HUES64 (cell line): ENCODE results near the gene NRBP1.

Experiments used
- H3K27ac ChIP-seq: 2 replicates; pipeline ENCODE4 v1.7.0; 2013; ENCODE audit warnings: low read depth, low read length, inconsistent platforms
- H3K27me3 ChIP-seq: 2 replicates; pipeline ENCODE4 v1.6.1; 2013; ENCODE audit warnings: mild to moderate bottlenecking, low read length; ENCODE audit not compliant: insufficient read depth
- H3K36me3 ChIP-seq: 2 replicates; pipeline ENCODE4 v1.6.1; 2013; ENCODE audit warnings: mild to moderate bottlenecking, low read length; ENCODE audit not compliant: insufficient read depth
- H3K4me1 ChIP-seq: 2 replicates; pipeline ENCODE4 v1.6.1; 2013; ENCODE audit warnings: mild to moderate bottlenecking, low read length, moderate library complexity; ENCODE audit not compliant: insufficient read depth
- H3K4me3 ChIP-seq: 2 replicates; pipeline ENCODE4 v1.5.1; 2013; ENCODE audit warnings: mild to moderate bottlenecking, low read length, moderate library complexity
- H3K9ac ChIP-seq: 2 replicates; pipeline ENCODE4 v1.6.1; 2013; ENCODE audit warnings: mild to moderate bottlenecking, low read depth, low read length
- H3K9me3 ChIP-seq: 2 replicates; pipeline ENCODE4 v1.6.1; 2013; ENCODE audit warnings: low read depth, low read length; ENCODE audit not compliant: insufficient read depth
- WGBS: fragments of 150-250, 120-280 bp; methylation state at CpG from one replicate; pipeline ENCODE4 v1.1.7; 2013; ENCODE audit warnings: missing lambda C conversion rate; 5-methylcytosine and 5-hydroxymethylcytosine counted together

NRBP1 gene

DNA sequence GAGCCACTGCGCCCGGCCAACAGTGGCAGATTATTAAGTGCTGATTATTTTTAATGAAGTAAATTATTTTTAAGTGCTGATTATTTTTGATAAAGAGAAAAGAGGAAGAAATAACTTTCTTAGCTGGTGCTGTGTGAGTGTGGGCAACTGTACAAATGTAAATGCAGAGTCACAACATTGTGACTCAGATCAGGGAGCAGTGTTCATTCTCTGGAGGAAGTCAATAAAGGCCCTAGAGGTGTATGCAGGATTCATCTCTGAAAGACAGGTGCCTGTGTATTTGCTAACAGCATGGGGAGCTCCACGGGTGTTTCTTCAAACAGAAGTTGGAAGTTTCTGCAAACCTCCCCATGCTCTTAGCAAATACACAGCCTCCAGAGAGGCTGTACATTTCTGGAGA lies 19.9 kb downstream of the NRBP1 start:
- Histone ChIP-seq H3K36me3 (peaks cover 37% of the 10 kb centered on the region), H3K27ac (no peak overlapping the region)
- 64% methylated on average over 3 of the region's 3 CpGs for WGBS

GRCh38 chr2:27451095-27451494 lies 22.7 kb downstream of the NRBP1 start:
- Histone ChIP-seq H3K4me3 (no peak overlapping the region), H3K4me1 (no peaks in the 10 kb centered on the region), H3K27me3 (no peaks in the 10 kb centered on the region), H3K36me3 (peaks cover 27% of the 10 kb centered on the region), H3K27ac (no peak overlapping the region), H3K9me3 (no peaks in the 10 kb centered on the region), H3K9ac (no peak overlapping the region)
- WGBS = 33% methylated on average over 1 of the region's 1 CpG

More for the DNA sequence above, 19.9 kb downstream of the NRBP1 start:
- Histone ChIP-seq H3K9ac (no peak overlapping the region), H3K4me3 (no peak overlapping the region), H3K9me3 (no peaks in the 10 kb centered on the region), H3K4me1 (0 out of 2 replicates have a peak, but pooled peaks cover under 1% of the 10 kb centered on the region), H3K27me3 (no peaks in the 10 kb centered on the region)

DNA sequence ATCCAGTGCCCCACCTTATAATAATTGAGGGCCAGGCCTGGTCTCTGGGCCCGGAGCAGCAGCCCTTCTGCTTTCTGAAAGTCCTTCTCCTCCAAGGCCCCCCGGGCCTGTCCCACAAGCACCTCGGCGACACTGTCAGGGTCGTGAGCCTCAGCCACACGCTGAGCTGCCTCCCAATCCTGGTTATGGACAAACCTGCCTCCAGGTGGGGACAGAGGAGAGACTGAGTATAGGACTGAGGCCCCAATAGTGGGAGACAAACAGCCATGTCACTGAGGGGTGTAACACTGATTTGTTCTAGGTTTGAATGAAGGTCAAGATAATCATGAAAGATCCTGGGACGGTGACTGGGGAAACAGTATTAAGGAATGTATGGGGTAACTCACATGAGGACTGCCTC lies 25.5 kb downstream of the NRBP1 start:
- no peaks in the 10 kb centered on the region for H3K27me3 ChIP-seq
- H3K36me3 ChIP-seq = peaks cover 33% of the 10 kb centered on the region
- no peak overlapping the region for H3K4me3 ChIP-seq
- no peaks in the 10 kb centered on the region for H3K4me1 ChIP-seq
- 91% methylated on average over 7 of the region's 7 CpGs for WGBS
- no peaks in the 10 kb centered on the region for H3K9me3 ChIP-seq
- H3K9ac ChIP-seq = no peak overlapping the region
- H3K27ac ChIP-seq = no peak overlapping the region

GRCh38 chr2:27461118-27461517 lies 32.7 kb downstream of the NRBP1 start:
- WGBS = 93% methylated on average over 8 of the region's 8 CpGs
- Histone ChIP-seq H3K27ac (peak overlapping the region; percentile 48; the same call in 1 of the 2 replicates), H3K4me3 (no peak overlapping the region), H3K9me3 (no peaks in the 10 kb centered on the region), H3K27me3 (no peaks in the 10 kb centered on the region), H3K9ac (no peak overlapping the region; the same call in 1 of the 2 replicates), H3K36me3 (peaks cover 20% of the 10 kb centered on the region), H3K4me1 (no peaks in the 10 kb centered on the region)

DNA sequence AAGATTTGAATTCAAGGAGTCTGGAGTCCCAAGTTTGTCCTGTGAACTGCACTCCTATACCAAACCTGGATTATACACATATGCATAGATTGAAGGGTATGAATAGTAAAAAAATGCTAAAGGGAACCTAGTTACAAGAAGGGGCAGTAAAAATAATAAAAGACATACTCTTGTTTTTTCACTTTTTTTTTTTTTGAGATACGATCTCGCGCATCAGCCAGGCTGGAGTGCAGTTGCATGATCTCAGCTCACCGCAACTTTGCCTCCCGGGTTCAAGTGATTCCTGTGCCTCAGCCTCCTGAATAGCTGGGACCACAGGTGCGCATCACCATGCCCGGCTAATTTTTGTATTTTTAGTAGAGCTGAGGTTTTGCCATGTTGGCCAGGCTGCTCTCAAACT lies 36.0 kb downstream of the NRBP1 start:
- Histone ChIP-seq H3K4me3 (no peak overlapping the region), H3K4me1 (no peaks in the 10 kb centered on the region), H3K36me3 (no peaks in the 10 kb centered on the region), H3K27ac (no peak overlapping the region), H3K27me3 (no peaks in the 10 kb centered on the region), H3K9me3 (no peaks in the 10 kb centered on the region), H3K9ac (no peak overlapping the region)
- WGBS = 98% methylated on average over 7 of the region's 7 CpGs

- no peak overlapping the region for H3K4me3 ChIP-seq
- H3K36me3 ChIP-seq = peaks cover 38% of the 10 kb centered on the region
- WGBS = 93% methylated on average over 5 of the region's 5 CpGs
- H3K4me1 ChIP-seq = no peaks in the 10 kb centered on the region
- H3K27ac ChIP-seq = no peak overlapping the region
- H3K9me3 ChIP-seq = no peaks in the 10 kb centered on the region
- H3K9ac ChIP-seq = no peak overlapping the region
- no peaks in the 10 kb centered on the region for H3K27me3 ChIP-seq
These were observed 43.5 kb downstream of the NRBP1 start for GRCh38 chr2:27471961-27472360.

DNA sequence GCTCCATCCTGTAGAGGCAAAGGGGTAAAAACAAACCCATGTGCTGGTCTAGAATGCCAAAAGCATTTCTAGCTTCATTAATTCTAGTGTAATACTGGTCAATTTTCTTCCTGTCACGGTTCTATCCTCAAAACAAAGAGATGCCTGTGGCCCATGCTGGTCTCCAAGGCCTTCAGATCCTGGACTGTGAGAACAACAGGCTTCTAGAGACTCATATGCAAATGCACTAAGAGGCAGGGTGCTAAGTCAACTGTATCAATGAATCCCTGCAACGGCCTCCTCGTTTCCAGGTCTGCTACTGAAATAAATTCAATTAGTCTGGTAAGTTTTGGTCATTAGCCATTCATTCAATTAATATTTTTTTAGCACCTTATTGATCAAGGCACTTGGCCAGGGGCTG lies 57.1 kb downstream of the NRBP1 start:
- no peak overlapping the region for H3K27ac ChIP-seq
- 69% methylated on average over 3 of the region's 3 CpGs for WGBS

GRCh38 chr2:27489118-27489497 lies 60.7 kb downstream of the NRBP1 start:
- Histone ChIP-seq H3K4me3 (peak overlapping the region; percentile 78), H3K27ac (no peak overlapping the region), H3K9me3 (no peaks in the 10 kb centered on the region), H3K27me3 (peaks cover 6% of the 10 kb centered on the region), H3K36me3 (no peaks in the 10 kb centered on the region), H3K9ac (peak overlapping the region; percentile 23), H3K4me1 (peaks cover 7% of the 10 kb centered on the region; the same call in 1 of the 2 replicates)
- 7% methylated on average over 11 of the region's 11 CpGs for WGBS

More for the DNA sequence above, 57.1 kb downstream of the NRBP1 start:
- no peak overlapping the region for H3K4me3 ChIP-seq
- no peaks in the 10 kb centered on the region for H3K9me3 ChIP-seq
- H3K27me3 ChIP-seq = no peaks in the 10 kb centered on the region
- H3K36me3 ChIP-seq = peaks cover 12% of the 10 kb centered on the region
- no peak overlapping the region for H3K9ac ChIP-seq
- peaks cover 7% of the 10 kb centered on the region; the same call in 1 of the 2 replicates for H3K4me1 ChIP-seq

- H3K4me1 ChIP-seq = peaks cover 7% of the 10 kb centered on the region; the same call in 1 of the 2 replicates
- H3K36me3 ChIP-seq = no peaks in the 10 kb centered on the region
- WGBS = 11% methylated on average over 42 of the region's 43 CpGs
- H3K9me3 ChIP-seq = no peaks in the 10 kb centered on the region
- peaks cover 13% of the 10 kb centered on the region for H3K27me3 ChIP-seq
- peak within 1 kb of the TSS; percentile 78 for H3K4me3 ChIP-seq
- H3K9ac ChIP-seq = peak within 1 kb of the TSS; percentile 23
- H3K27ac ChIP-seq = no peak within 1 kb of the TSS
These were observed 61.3 kb downstream of the NRBP1 start, which contains the start of gene IFT172 for GRCh38 chr2:27489498-27490397. IFT172 (minus strand) TSS chr2:27489743; CDS start chr2:27489653, 90 bp downstream.
